GM12873 (cell line): ENCODE measurements around the gene TBX4.

Experiments used
- CTCF ChIP-seq: IDR thresholded peaks from 2 replicates; pipeline ENCODE4 v1.5.1; 2012; ENCODE audit warnings: low read depth, mild to moderate bottlenecking, moderate library complexity, low read length, control low read depth; ENCODE audit not compliant: insufficient read depth; ENCODE audit errors: missing control alignments

The TBX4 gene

DNA sequence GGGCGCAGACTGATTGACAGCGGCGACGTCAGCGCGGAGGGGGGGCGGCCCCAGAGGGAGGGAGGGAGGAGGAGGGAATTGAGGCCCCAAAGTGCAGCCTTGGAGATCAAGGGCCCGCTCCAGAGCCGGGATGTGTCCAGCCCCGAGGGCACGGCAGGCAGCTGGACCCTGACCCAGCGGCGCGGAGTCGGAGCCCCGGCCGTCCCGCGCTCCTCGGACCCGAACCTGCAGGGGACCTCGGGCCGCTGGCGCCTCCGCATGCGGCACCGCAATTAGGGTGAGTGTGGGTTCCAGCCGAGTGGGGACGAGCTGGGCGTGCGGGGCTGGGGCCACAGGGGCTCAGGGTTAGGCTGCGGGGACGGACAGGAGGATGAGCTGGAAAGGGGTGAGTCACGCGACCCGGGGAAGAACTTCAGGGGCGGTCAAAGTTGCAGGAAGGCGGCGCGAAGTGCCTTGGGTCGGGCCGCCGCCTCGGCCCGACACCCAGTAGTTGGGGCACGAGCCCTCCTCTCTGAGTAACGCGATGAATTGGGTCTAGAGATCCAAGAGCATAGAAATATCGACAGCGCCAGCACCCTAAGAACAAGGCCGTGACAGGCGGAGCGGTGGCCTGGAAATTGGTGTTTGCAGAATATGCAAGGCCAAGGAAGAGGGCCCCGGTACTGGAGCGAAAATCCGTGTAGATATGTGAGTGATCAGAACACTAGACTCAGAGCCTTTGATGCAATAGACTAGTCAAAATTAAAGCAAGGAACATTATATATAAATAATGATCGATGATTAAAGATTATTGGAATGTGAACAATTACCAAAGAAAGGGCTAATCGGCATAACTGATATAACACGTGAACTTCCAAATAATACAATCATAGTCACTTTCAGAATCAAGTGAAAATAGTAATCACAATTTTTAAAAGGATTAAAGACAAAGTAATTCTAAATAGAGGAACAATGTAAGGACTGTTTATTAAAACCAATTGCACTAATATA is at the start of gene TBX4:
Gene TBX4 (plus strand): TSS at position 122 of the 990 bp plus-strand sequence. CDS start 4,069 bp downstream, outside the sequence.
- no peak for TF ChIP-seq CTCF

- TF ChIP-seq CTCF: no peak
These were observed 49.0 kb upstream of the TBX4 start for GRCh38 chr17:61402978-61403800.

DNA sequence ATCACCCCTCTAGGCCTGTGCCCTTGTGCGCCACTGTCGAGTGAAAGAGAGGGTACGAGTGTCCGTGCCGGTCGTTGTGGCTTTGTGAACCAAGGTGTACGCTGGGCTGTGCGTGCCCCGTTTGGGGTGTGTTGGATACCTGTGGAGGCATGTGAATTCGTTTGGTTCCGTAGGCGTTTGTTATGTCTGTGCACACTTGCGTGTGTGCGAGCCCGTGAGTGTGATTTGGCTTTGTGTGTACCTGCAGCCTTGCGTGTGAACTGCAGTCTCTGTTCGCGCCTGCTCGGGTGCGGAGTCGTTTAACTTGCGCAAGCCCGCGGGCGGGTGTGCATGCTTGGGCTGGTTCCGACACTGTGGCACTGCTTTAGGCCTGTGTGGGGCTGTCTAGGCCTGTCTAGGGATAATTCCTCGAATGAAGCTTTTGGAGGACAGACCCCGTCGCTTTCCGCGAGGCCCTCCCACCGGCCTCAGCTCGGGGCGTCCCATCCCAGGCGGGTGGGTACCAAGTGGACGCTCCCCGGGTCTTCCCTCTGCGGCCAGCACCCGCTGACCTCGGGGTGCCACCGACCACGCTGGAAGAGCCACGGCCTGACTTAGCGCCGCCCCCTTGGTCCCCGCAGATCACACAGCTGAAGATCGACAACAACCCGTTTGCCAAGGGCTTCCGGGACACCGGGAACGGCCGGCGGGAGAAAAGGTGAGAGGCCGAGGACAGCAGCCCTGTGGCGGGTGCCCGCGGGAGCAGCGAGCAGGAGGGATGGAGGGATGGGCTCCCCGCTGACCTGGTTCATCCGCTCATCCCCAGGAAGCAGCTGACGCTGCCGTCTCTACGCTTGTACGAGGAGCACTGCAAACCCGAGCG is 48.2 kb upstream of the TBX4 start:
- no peak for TF ChIP-seq CTCF

DNA sequence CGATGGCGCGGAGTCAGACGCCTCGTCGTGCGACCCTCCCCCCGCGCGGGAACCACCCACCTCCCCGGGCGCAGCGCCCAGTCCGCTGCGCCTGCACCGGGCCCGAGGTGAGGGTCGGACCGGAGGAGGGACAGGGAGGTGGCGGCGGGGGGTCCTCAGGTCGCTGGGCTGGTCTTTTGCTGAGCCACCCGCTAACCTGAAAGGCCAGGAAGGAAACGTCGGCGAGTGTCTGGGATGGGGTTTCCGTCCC is 47.6 kb upstream of the TBX4 start:
- no peak for TF ChIP-seq CTCF

GRCh38 chr17:61404913-61405685 is 47.1 kb upstream of the TBX4 start:
- no peak for TF ChIP-seq CTCF

- TF ChIP-seq CTCF: no peak
These were observed 46.3 kb upstream of the TBX4 start for GRCh38 chr17:61405686-61406536.
